AG20443 (cell line): ENCODE data around the gene ST8SIA3.

Experiments
- DNase-seq: peaks from one replicate; pipeline ENCODE4 v3.0.0; 2012; ENCODE audit warnings: low spot score, mixed read lengths

Gene ST8SIA3, protein sequence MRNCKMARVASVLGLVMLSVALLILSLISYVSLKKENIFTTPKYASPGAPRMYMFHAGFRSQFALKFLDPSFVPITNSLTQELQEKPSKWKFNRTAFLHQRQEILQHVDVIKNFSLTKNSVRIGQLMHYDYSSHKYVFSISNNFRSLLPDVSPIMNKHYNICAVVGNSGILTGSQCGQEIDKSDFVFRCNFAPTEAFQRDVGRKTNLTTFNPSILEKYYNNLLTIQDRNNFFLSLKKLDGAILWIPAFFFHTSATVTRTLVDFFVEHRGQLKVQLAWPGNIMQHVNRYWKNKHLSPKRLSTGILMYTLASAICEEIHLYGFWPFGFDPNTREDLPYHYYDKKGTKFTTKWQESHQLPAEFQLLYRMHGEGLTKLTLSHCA

GRCh38 chr18:57352271-57352701 is at the start of gene ST8SIA3:
ST8SIA3 (plus strand) TSS chr18:57352557; CDS start chr18:57352847, 290 bp downstream.
- no peak for DNase-seq

- DNase-seq, result no peak
Measured at GRCh38 chr18:57311472-57311871, 40.9 kb upstream of the ST8SIA3 start.

DNA sequence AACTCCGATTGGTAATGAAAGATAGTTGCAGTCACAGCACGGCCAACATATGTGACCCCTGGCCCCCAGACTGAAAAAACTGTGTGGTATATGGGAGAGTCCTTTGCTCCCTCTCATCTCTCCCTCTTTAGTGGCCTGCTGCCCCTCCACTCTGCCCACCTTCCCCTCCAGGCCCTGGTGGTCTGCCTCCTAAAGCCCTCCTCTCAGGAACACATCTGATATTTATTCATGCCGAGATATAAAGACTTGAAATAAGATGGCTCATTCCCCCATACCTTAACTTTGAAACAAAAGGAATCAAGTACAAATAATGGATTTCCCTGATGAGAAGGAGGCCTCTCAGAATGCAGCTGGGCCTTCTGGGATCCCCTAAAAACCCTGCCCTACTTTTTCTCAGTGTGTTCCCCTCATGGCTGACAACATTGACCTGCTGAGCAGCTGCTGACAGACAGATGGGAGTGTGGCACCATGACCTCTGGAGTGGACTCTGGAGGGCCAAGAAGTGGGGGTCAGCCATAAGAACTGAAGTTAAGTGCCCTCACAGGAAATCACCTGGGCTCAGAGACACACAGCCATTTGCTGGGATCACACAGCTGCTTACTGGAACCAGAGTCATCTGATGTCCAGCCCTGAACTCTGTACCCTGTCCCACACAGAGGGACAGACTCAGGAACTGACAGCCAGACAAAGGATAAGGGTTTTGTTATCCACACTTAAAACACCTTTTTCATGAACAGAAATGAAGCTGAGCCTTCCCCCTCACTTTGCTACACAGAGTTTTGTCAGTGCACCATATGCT is 39.8 kb upstream of the ST8SIA3 start:
- DNase-seq, result no peak

GRCh38 chr18:57320603-57321002 is 31.8 kb upstream of the ST8SIA3 start:
- no peak for DNase-seq

DNA sequence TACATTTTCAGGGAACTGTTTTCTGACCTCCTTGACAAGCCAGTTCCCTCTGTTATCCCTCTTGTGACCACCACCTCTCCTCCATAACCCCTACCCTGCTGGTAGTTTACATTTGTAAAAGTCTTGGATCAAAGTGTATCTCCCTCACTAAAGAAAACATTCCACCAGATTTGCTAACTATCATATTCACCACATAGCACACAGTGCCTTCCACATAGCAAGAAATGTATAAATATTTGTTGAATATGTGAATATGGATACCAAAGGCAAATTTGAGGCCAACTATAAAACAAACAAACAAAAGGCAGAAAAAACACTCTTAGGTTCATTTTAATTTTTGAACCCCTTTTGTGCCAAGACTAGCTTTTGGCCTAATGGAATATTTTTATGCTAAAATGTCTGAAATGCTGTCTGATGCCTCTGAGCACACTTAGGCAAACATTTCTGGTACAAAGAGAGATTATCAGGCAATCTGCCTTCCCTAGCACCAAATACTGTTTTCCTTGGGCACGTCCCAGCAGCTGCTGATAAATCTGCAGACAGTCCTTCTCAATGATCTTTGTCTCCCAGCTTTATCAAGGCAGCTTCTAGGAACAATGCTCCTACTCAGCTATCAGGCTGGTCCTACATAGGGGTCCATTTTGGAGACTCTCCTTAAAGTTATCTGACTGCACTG is 26.7 kb upstream of the ST8SIA3 start:
- DNase-seq, result no peak

DNA sequence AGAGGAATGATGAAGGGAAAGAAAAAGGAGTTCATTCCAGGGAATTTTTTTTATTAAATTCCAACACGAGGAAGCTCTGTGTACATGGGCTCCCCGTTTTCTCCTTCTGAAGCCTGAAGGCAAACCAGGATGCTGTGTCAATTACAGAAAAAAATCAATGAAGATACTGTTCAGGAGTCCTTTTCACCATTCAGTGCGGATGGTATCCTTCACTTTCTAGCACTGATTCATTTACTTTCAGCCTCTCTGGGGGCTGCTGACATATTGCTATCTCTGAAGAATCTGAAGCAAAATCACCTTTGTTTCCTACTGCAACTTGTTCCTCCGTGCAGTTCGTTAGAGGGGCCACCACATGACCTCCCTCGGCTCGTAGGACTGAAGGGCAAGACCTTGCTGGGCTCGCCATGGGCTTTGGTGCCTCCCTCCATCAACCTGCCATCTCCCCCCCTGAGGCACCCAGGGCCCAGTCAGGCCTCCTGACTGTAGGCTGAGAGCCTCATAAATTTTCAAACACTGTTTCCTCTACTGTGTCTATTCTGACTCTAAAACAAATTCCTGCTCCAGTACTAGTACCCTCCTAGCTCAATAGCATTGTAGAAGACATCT is 25.5 kb upstream of the ST8SIA3 start:
- no peak for DNase-seq

- no peak for DNase-seq
Measured at GRCh38 chr18:57328665-57329064, 23.7 kb upstream of the ST8SIA3 start.

- DNase-seq, result no peak
Measured at GRCh38 chr18:57329856-57330255, 22.5 kb upstream of the ST8SIA3 start.

GRCh38 chr18:57331718-57332117 is 20.6 kb upstream of the ST8SIA3 start:
- DNase-seq, result no peak

GRCh38 chr18:57333940-57334339 is 18.4 kb upstream of the ST8SIA3 start:
- DNase-seq, result no peak

GRCh38 chr18:57334383-57334782 is 18.0 kb upstream of the ST8SIA3 start:
- no peak for DNase-seq

DNA sequence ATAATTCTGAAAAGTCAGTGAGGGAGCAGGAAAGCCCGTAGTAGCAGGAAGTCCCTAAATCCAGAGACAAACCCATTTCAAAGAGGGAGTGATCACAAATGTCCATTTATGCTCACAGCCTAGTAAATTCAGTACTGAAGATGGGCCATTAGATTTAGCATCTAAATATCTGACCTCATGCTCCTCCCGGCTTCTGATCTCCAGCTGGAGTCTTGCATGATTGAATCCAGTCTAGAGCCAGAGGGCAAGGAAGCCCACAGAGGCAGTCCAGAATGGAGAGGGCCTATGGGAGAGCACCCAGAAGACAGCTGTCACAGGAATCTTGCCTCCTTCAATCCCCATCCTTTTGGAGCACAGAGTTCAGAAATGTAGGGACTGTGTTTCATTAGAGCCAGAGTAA is 16.0 kb upstream of the ST8SIA3 start:
- DNase-seq, result no peak

- no peak for DNase-seq
Measured at GRCh38 chr18:57337890-57338289, 14.5 kb upstream of the ST8SIA3 start.

DNA sequence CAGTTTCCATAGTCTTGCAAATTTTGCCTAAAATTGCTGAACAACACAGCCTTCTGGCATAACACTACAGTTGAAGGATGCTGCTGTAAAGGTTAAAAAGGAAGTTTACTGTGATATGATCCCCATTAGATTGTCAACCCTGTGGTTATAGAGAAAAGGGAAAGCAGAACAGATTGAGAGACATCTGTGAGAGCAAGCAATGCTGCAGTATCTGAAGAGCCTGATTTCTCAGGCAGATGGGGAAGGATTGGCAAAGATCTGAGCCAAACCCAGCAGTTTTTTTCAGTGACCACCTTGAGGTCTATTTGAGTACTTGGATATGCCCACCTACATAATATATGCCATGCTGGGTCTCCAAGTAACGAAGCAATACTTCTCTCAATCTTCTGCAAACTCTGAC is 8.5 kb upstream of the ST8SIA3 start:
- no peak for DNase-seq

- DNase-seq, result no peak
Measured at GRCh38 chr18:57346876-57347275, 5.5 kb upstream of the ST8SIA3 start.

DNA sequence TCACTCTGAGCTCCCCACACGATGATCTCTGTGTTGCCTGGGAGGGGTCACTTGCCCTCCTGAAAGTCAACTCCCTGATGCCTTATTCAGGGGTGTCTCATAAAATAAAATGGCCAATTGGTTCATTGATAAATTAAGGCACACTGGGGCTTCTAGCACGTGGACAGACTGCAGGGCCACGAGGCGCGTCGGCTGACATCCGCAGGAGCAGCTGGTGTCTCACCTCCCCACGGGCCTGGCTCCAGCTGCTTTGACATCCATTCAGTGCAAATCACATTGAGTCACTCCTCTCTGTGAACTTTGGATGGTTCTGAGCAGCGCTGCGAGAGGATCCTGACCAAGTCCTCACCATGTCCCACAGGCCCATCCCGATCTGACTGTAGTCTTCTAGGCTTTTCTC is 4.6 kb upstream of the ST8SIA3 start:
- no peak for DNase-seq

GRCh38 chr18:57352761-57353136 is 392 bp downstream of the ST8SIA3 start:
- no peak for DNase-seq

GRCh38 chr18:57353137-57353939 is 981 bp downstream of the ST8SIA3 start:
- no peak for DNase-seq

- peak; percentile 91 for DNase-seq
Measured at GRCh38 chr18:57353940-57354461, 1.6 kb downstream of the ST8SIA3 start.

- no peak for DNase-seq
Measured at GRCh38 chr18:57359433-57359832, 7.1 kb downstream of the ST8SIA3 start.

DNA sequence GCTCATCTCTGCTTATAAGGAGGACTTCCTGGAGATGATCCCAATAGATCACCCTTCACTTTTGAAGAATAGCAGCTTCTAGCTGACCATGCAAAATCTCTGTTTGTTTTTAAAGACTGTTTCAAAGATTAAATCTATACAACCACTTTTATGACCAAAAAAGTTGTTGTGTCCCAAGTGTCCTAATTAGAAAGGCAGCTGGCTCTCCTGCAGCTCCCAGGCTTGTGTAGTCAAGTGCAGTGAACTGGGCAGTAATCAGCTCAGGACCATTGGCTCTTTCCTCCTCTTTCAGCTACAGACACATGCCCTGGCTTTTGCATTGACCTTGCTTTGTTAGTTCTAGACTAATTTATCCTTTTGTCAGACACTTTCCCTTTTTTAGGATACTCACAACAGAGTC is 10.4 kb downstream of the ST8SIA3 start:
- no peak for DNase-seq
